Measurements from ENCODE around the gene SORT1. TPM values are rescaled to one million over a fixed set of nuclear protein-coding genes. Genes with fewer than 3 reads are reported as not detected.
"Not testable (repeated sequence)": the region's sequence is repeated elsewhere in the genome, so short reads cannot be mapped to it uniquely, and the experiment has no call there.

SORT1 gene
- total RNA-seq, 1 experiment from 2014 or later = 47.9 TPM

- H3K56ac ChIP-seq (ENCODE audit: insufficient read length, low read depth, low read length) = no peak overlapping the region
- no peaks in the 10 kb centered on the region for H3K27me3 Mint-ChIP-seq (ENCODE audit: low read depth)
- no peaks in the 10 kb centered on the region for H3K27me3 ChIP-seq (ENCODE audit: insufficient read depth, low read length)
- no peak overlapping the region for H2BK5ac ChIP-seq (ENCODE audit: insufficient read length, low read length)
- no peak overlapping the region for H4K8ac ChIP-seq (replicated peaks; ENCODE audit: insufficient read length, low read depth, low read length)
- no peak overlapping the region for H3K27ac Mint-ChIP-seq
- no peak for DNase-seq
- no peak overlapping the region for H3K27ac ChIP-seq (ENCODE audit: insufficient read length, low read depth, low read length)
- peaks cover 0 to 5% (median 0%) of the 10 kb centered on the region in 3 experiments; a peak in 2 of 7 replicates for H3K36me3 Mint-ChIP-seq (ENCODE audit: insufficient read depth in 1 of 3, low read depth in 3 of 3)
- H2BK12ac ChIP-seq (ENCODE audit: insufficient read length, low read depth, low read length) = no peak overlapping the region
- no peak overlapping the region for H3T11ph ChIP-seq (ENCODE audit: low read length)
- no peak overlapping the region for H2BK120ac ChIP-seq (ENCODE audit: low read depth, low read length, poor library complexity, severe bottlenecking)
- no peak overlapping the region for H3K18ac ChIP-seq (ENCODE audit: insufficient read length, low read depth, low read length)
- H2AFZ ChIP-seq (ENCODE audit: low read length) = no peak overlapping the region
- no peak overlapping the region for H3K4me2 ChIP-seq (ENCODE audit: insufficient read depth, insufficient read length, low read length)
- no peak for TF ChIP-seq CTCF (conservative IDR thresholded peaks at IDR 0.05)
- no peak overlapping the region for H3K9ac ChIP-seq (ENCODE audit: extremely low read depth, insufficient read length, low read length)
- H3K79me2 ChIP-seq (ENCODE audit: insufficient read depth, low read length) = peaks cover 13% of the 10 kb centered on the region; the same call in 1 of the 2 replicates
- peaks cover 14 to 18% of the 10 kb centered on the region in 2 experiments for H3K4me1 Mint-ChIP-seq
- H4K5ac ChIP-seq (ENCODE audit: insufficient read length, low read depth, low read length) = no peak overlapping the region
- no peak overlapping the region for H2BK20ac ChIP-seq (ENCODE audit: low read depth, low read length, poor library complexity, severe bottlenecking)
- H4K91ac ChIP-seq (ENCODE audit: insufficient read length, low read depth, low read length) = no peak overlapping the region
- H3K23me2 ChIP-seq (ENCODE audit: insufficient read length, low read depth, low read length, poor library complexity, severe bottlenecking) = no peaks in the 10 kb centered on the region
- no peak overlapping the region for H2AK5ac ChIP-seq (ENCODE audit: insufficient read length, low read length)
- no CpG with 5 or more reads among the region's 4 CpGs for WGBS (ENCODE audit: extremely low coverage, insufficient read length, low lambda C conversion rate)
- H4K20me1 ChIP-seq (ENCODE audit: control insufficient read depth, insufficient read depth, insufficient read length) = no peaks in the 10 kb centered on the region
- H3K4me3 Mint-ChIP-seq = no peak overlapping the region
- no peak overlapping the region for H3K14ac ChIP-seq (ENCODE audit: insufficient read depth, low read length)
- H3K79me1 ChIP-seq (ENCODE audit: insufficient read depth, low read depth, low read length, poor library complexity, severe bottlenecking) = peaks cover 10% of the 10 kb centered on the region
- no peak overlapping the region for H3K23ac ChIP-seq (ENCODE audit: insufficient read length, low read depth, low read length)
- H3K9me3 ChIP-seq (ENCODE audit: control insufficient read depth, low read depth, low read length) = no peaks in the 10 kb centered on the region
- H3K4ac ChIP-seq (ENCODE audit: low read depth, low read length) = no peak overlapping the region
- no peak overlapping the region for H2BK15ac ChIP-seq (ENCODE audit: low read depth, low read length)
- H3K4me1 ChIP-seq (ENCODE audit: insufficient read depth, low read length) = peaks cover 4% of the 10 kb centered on the region; the same call in 1 of the 2 replicates
- H3K9me3 Mint-ChIP-seq = no peaks in the 10 kb centered on the region; a peak in 1 of 5 replicates
These were observed 20.0 kb downstream of the SORT1 start for GRCh38 chr1:109377698-109378097.

- H4K20me1 ChIP-seq (ENCODE audit: control insufficient read depth, insufficient read depth, insufficient read length); H3K27me3 Mint-ChIP-seq (ENCODE audit: low read depth); H3K9ac ChIP-seq (ENCODE audit: extremely low read depth, insufficient read length, low read length); H2BK20ac ChIP-seq (ENCODE audit: low read depth, low read length, poor library complexity, severe bottlenecking); H3K4me3 Mint-ChIP-seq; H3K18ac ChIP-seq (ENCODE audit: insufficient read length, low read depth, low read length); H2BK15ac ChIP-seq (ENCODE audit: low read depth, low read length); H3K79me1 ChIP-seq (ENCODE audit: insufficient read depth, low read depth, low read length, poor library complexity, severe bottlenecking); H3K56ac ChIP-seq (ENCODE audit: insufficient read length, low read depth, low read length); H4K5ac ChIP-seq (ENCODE audit: insufficient read length, low read depth, low read length); H2AK5ac ChIP-seq (ENCODE audit: insufficient read length, low read length); H3K9me3 Mint-ChIP-seq; H3K27me3 ChIP-seq (ENCODE audit: insufficient read depth, low read length); H3K36me3 Mint-ChIP-seq (ENCODE audit: insufficient read depth in 1 of 3, low read depth in 3 of 3); DNase-seq; H4K8ac ChIP-seq (replicated peaks; ENCODE audit: insufficient read length, low read depth, low read length); H3K79me2 ChIP-seq (ENCODE audit: insufficient read depth, low read length); H3K23ac ChIP-seq (ENCODE audit: insufficient read length, low read depth, low read length); H3K27ac Mint-ChIP-seq; H3K27ac ChIP-seq (ENCODE audit: insufficient read length, low read depth, low read length); H3K9me3 ChIP-seq (ENCODE audit: control insufficient read depth, low read depth, low read length); H3K14ac ChIP-seq (ENCODE audit: insufficient read depth, low read length); H3T11ph ChIP-seq (ENCODE audit: low read length); H2BK5ac ChIP-seq (ENCODE audit: insufficient read length, low read length); H2BK120ac ChIP-seq (ENCODE audit: low read depth, low read length, poor library complexity, severe bottlenecking); H2BK12ac ChIP-seq (ENCODE audit: insufficient read length, low read depth, low read length); H3K4me1 ChIP-seq (ENCODE audit: insufficient read depth, low read length); H3K4me2 ChIP-seq (ENCODE audit: insufficient read depth, insufficient read length, low read length); H2AFZ ChIP-seq (ENCODE audit: low read length); H3K4ac ChIP-seq (ENCODE audit: low read depth, low read length); H3K23me2 ChIP-seq (ENCODE audit: insufficient read length, low read depth, low read length, poor library complexity, severe bottlenecking); H4K91ac ChIP-seq (ENCODE audit: insufficient read length, low read depth, low read length): not testable (repeated sequence)
- H3K4me1 Mint-ChIP-seq = peaks cover 20 to 23% of the 10 kb centered on the region in 2 experiments
- WGBS (ENCODE audit: extremely low coverage, insufficient read length, low lambda C conversion rate) = no CpG with 5 or more reads among the region's 2 CpGs
These were observed 24.0 kb downstream of the SORT1 start for GRCh38 chr1:109373696-109374095.
